H1 (cell line): ENCODE measurements around the gene GPLD1.
A peak's percentile ranks its signal among the peaks of the same experiment; 100 is the strongest.

ENCODE experiments used
- GTF2F1 ChIP-seq: IDR thresholded peaks from 2 replicates; pipeline ENCODE4 v1.6.1; 2012; ENCODE audit warnings: low read depth, low read length, improper control_type of control experiment, borderline replicate concordance
- JUN ChIP-seq: IDR thresholded peaks from 2 replicates; pipeline ENCODE4 v1.6.1; 2011; ENCODE audit warnings: low read depth, mild to moderate bottlenecking, improper control_type of control experiment, low read length
- JUND ChIP-seq: IDR thresholded peaks from 2 replicates; pipeline ENCODE4 v1.6.1; 2011; ENCODE audit warnings: mild to moderate bottlenecking, improper control_type of control experiment, low read length
- MAFK ChIP-seq: IDR thresholded peaks from 2 replicates; pipeline ENCODE4 v1.6.1; 2012; ENCODE audit warnings: low read depth, mild to moderate bottlenecking, improper control_type of control experiment, low read length
- POLR2A ChIP-seq, 2 experiments: IDR thresholded peaks; 1 replicate in 1 of 2; 2 replicates in 1 of 2; pipeline ENCODE4 v1.6.1; 2011; ENCODE audit warnings: low read depth in 2 of 2, low read length in 2 of 2, mild to moderate bottlenecking in 2 of 2; ENCODE audit errors: control extremely low read depth in 1 of 2
- POLR2AphosphoS5 ChIP-seq: IDR thresholded peaks from 2 replicates; pipeline ENCODE4 v1.6.1; 2011; ENCODE audit warnings: low read depth, low read length
- POU5F1 ChIP-seq: IDR thresholded peaks from 2 replicates; pipeline ENCODE4 v1.6.1; 2011; ENCODE audit warnings: low read depth, mild to moderate bottlenecking, low read length, moderate library complexity
- TCF12 ChIP-seq: IDR thresholded peaks from 2 replicates; pipeline ENCODE4 v1.6.1; 2011; ENCODE audit warnings: low read depth, mild to moderate bottlenecking, low read length
- TF ChIP-seq, protein P1 (sequence below), 3 experiments: IDR thresholded peaks; 1 replicate in 2 of 3; 2 replicates in 1 of 3; pipeline versions ENCODE4 v1.5.1 to v1.6.1; 2011; ENCODE audit warnings: low read length in 3 of 3, mild to moderate bottlenecking in 3 of 3, inconsistent platforms in 2 of 3, low read depth in 1 of 3, moderate library complexity in 1 of 3; ENCODE audit not compliant: insufficient read depth in 1 of 3; ENCODE audit errors: control extremely low read depth in 1 of 3
- TF ChIP-seq, protein P2 (sequence below): IDR thresholded peaks from 2 replicates; pipeline ENCODE4 v1.6.1; 2011; ENCODE audit warnings: low read depth, mild to moderate bottlenecking, low read length; ENCODE audit not compliant: insufficient read depth

DNA sequence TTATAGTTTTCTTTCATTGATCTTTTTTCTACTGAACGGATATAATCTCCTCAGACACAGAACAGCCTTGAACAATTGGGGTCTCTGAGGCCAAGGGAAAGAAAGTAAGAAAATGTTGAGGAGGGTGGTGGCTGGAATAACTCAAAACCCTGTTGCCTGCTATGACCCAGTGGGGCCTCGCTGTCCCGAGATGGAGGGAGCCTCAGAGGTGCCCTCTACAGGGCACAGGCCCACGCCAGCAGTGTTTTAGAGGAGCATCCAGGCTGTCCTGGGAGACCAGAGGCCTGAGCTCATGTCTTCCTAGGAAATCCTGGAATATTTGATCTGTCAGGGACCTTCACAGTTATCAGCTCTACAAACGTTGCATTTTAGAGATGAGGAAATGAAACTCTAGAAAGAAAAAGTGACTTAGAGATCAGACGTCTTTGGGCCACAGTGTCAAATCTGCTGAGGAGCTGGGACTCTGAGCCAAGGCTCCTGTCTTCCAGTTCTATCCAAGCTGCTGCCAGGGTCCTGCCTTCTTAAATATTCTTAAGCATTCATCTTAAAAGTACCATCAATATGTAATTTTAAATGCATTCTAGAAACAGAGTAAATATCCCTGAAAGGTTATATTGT, 31.7 kb upstream of the GPLD1 start:
- TF ChIP-seq POLR2A (IDR thresholded peaks at IDR 0.05; ENCODE audit: control extremely low read depth in 1 of 2, low read depth in 2 of 2, low read length in 2 of 2): no peak
- TF ChIP-seq POLR2AphosphoS5: no peak
- TF ChIP-seq, protein P1, sequence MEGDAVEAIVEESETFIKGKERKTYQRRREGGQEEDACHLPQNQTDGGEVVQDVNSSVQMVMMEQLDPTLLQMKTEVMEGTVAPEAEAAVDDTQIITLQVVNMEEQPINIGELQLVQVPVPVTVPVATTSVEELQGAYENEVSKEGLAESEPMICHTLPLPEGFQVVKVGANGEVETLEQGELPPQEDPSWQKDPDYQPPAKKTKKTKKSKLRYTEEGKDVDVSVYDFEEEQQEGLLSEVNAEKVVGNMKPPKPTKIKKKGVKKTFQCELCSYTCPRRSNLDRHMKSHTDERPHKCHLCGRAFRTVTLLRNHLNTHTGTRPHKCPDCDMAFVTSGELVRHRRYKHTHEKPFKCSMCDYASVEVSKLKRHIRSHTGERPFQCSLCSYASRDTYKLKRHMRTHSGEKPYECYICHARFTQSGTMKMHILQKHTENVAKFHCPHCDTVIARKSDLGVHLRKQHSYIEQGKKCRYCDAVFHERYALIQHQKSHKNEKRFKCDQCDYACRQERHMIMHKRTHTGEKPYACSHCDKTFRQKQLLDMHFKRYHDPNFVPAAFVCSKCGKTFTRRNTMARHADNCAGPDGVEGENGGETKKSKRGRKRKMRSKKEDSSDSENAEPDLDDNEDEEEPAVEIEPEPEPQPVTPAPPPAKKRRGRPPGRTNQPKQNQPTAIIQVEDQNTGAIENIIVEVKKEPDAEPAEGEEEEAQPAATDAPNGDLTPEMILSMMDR (IDR thresholded peaks at IDR 0.05; ENCODE audit: control extremely low read depth in 1 of 3, insufficient read depth in 1 of 3, low read depth in 1 of 3, low read length in 3 of 3): peak; percentile 88 to 93 (median 89)
- no peak for TF ChIP-seq MAFK
- TF ChIP-seq, protein P2, sequence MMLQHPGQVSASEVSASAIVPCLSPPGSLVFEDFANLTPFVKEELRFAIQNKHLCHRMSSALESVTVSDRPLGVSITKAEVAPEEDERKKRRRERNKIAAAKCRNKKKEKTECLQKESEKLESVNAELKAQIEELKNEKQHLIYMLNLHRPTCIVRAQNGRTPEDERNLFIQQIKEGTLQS: no peak
- no peak for TF ChIP-seq GTF2F1
- TF ChIP-seq POU5F1: no peak
- TF ChIP-seq JUND: no peak
- no peak for TF ChIP-seq JUN
- no peak for TF ChIP-seq TCF12
